DOHH2 (cell line): ENCODE measurements around the gene DLGAP1.

Experiments used
- CTCF ChIP-seq: fragments of 200-600 bp; sonication (generic); IDR thresholded peaks from one replicate; pipeline ENCODE4 v1.5.1; 2014; ENCODE audit warnings: antibody characterized with exemption, mild to moderate bottlenecking, low read depth, low read length; ENCODE audit not compliant: poor library complexity, severe bottlenecking
- EZH2phosphoT487 ChIP-seq: fragments of 200-600 bp; sonication (generic); IDR thresholded peaks from 2 replicates; pipeline ENCODE4 v1.6.1; 2017; ENCODE audit warnings: borderline replicate concordance, mild to moderate bottlenecking, antibody characterized with exemption, low read length, moderate library complexity, mixed read lengths

- TF ChIP-seq CTCF (no peak), EZH2phosphoT487 (no peak)
Observed at GRCh38 chr18:4093676-4094075, 361.4 kb downstream of the DLGAP1 start.
